IPS-18c (cell line): Measurements from ENCODE around the gene TECPR2.

ENCODE experiments used
- H3K4me3 ChIP-seq: 2 replicates; pipeline ENCODE4 v1.7.0; 2013; ENCODE audit warnings: low read depth, mild to moderate bottlenecking, low read length, moderate library complexity; ENCODE audit not compliant: insufficient read depth
- H3K9me3 ChIP-seq: one replicate; pipeline ENCODE4 v1.6.1; 2013; ENCODE audit warnings: mild to moderate bottlenecking, low read length, moderate library complexity; ENCODE audit not compliant: control insufficient read depth, insufficient read depth

The TECPR2 gene

GRCh38 chr14:102505775-102506625, 143.3 kb downstream of the TECPR2 start:
- Histone ChIP-seq H3K4me3 (no peak overlapping the region), H3K9me3 (no peaks in the 10 kb centered on the region)

GRCh38 chr14:102506626-102506925, 143.8 kb downstream of the TECPR2 start:
- Histone ChIP-seq H3K4me3 (no peak overlapping the region), H3K9me3 (no peaks in the 10 kb centered on the region)

- Histone ChIP-seq H3K9me3 (no peaks in the 10 kb centered on the region), H3K4me3 (no peak overlapping the region)
Observed at GRCh38 chr14:102507081-102507856, 144.5 kb downstream of the TECPR2 start.

- no peak overlapping the region for H3K4me3 ChIP-seq
Observed at GRCh38 chr14:102507857-102508312, 145.1 kb downstream of the TECPR2 start.

DNA sequence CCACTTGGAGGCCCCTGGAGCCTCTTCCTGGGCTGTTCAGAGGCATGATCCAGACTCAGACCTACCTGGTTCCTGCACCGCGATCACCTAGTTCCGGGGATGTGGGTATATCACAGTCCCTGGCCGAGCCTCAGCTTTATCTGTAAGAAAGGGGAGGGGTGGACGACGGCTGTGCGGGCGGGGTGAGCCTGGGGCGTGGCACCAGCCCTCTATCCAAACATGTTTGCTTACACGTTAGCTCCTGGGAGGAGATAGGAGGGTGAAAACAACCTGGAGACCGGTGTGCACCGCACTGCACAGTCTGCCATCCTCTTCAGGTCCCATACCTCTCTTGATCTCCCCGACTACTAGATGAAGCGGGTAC, 145.7 kb downstream of the TECPR2 start:
- H3K4me3 ChIP-seq = peak overlapping the region; percentile 55
- no peaks in the 10 kb centered on the region for H3K9me3 ChIP-seq

More at GRCh38 chr14:102507857-102508312, 145.1 kb downstream of the TECPR2 start:
- H3K9me3 ChIP-seq = no peaks in the 10 kb centered on the region

DNA sequence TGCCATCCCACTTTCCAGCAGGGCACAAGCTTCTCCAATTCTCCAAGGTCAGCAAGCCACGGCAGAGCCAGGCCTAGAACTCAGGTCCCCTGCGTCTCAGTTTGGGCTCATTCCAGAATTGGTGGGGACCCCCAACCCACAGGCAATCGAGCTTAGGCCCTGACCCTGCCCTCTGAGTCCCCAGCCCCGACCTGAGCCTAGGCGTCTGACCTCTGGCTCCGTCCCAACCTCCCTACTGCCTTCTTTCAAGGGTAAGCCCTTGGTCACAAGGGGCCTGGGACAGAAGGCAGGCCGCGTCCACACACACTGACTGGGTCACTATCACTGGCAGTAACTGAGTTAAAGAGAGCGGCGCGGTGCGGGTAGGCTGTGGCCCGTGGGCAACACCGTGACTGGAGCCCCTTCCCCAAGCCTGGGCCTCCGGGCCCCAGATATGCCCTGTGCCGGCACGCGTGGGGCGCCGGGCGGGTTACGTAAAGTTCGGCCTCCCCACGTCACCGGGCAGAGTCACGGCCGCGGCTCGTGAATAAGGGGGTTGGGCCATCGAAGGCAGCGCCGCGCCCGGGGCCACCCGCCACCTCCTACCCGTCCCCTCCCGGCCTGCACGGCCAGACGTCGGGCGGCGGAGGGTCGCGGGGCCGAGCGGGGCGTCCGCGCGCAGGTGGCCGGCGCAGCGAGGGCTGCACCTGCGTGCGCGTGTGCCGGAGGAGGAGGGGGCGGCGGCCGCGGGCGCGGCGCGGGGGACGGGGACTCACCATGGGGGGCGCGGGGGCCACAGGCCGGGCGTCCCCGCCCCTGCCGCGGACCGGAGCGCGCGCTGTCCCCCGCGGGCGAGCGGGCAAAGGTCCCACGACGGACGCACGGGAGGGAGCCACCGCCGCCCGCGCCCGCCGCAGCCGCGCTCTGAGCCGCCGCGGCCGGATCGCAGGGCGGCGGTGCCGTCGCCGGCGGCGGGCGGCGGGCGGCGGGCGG, 146.3 kb downstream of the TECPR2 start:
- Histone ChIP-seq H3K9me3 (no peaks in the 10 kb centered on the region), H3K4me3 (peak overlapping the region; percentile 55)

- no peaks in the 10 kb centered on the region for H3K9me3 ChIP-seq
- H3K4me3 ChIP-seq = peak within 1 kb of the TSS; percentile 84
Observed at GRCh38 chr14:102509746-102510615, 147.2 kb downstream of the TECPR2 start, which contains the start of gene ANKRD9. Gene ANKRD9 (minus strand): TSS chr14:102509776. CDS start chr14:102507889, 1,887 bp downstream.

DNA sequence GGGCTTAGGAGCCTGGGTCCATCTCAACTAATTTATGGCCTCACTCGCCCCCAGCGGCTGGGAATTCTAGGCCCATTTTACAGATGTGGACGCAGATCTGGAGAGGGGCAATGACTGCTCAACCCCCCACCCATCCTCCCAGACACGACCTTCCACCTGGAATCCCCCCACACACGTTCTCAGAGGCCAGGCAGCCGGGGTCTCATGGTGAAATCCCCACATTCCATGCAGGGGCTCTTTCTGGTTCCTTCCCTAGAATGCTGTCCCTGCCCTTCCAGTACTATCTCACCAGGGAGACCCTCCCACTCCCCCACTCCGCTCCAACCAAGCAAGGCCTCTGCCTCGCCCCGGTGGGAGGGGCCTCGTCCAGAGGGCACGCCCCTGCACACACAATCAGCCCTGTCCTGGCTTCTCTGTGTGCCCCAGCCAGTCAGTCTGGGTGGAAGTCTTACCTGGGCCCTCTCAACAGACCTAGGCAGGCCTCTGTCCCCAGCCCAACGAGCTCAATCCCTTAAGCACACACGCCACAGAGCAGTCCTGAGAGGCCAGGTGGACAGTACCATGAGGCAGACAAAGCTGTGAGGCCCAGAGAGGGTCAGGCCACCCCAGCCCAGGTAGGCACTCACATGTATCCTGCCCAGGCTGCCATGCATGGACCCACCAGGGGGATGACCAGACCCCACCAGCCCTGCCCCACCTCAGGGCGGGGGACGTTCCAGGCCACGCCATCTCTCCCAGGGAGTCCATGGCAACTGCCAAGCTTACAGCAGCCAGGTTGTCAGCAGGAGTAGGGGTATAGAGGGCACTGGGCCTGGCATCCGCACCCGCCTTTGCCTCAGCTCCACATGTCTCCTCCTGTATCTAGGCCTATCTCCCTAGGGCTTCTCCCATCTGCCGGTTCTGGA, 148.1 kb downstream of the TECPR2 start:
- Histone ChIP-seq H3K4me3 (peak overlapping the region; percentile 84), H3K9me3 (no peaks in the 10 kb centered on the region)

- Histone ChIP-seq H3K4me3 (no peak overlapping the region), H3K9me3 (no peaks in the 10 kb centered on the region)
Observed at GRCh38 chr14:102511538-102511937, 148.8 kb downstream of the TECPR2 start.

DNA sequence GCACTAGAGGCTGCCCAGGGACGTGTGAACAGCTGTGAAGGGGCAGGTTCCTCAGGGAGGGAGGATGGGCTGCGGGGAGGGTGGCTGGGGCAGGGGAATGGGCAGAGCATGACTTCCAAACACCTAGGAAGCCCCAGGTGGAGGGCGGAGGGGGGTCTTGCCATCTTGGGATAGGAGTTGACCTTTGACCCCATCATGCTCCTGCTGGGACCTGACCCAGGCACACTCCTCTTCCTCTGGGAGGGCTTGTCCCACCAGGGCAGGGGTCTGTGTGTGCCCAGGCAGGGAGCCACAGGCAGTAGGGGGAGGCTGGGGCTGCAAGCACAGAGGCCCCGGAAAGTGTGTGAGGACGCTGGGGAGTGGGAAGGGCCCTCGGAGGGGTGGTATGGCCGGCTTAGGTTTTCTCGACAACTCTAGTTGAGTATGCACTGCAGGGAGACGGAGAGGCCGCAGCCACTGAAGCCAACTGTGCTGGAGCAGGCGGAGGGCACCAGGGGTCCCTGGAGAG, 150.1 kb downstream of the TECPR2 start:
- H3K4me3 ChIP-seq = no peak overlapping the region
- no peaks in the 10 kb centered on the region for H3K9me3 ChIP-seq

DNA sequence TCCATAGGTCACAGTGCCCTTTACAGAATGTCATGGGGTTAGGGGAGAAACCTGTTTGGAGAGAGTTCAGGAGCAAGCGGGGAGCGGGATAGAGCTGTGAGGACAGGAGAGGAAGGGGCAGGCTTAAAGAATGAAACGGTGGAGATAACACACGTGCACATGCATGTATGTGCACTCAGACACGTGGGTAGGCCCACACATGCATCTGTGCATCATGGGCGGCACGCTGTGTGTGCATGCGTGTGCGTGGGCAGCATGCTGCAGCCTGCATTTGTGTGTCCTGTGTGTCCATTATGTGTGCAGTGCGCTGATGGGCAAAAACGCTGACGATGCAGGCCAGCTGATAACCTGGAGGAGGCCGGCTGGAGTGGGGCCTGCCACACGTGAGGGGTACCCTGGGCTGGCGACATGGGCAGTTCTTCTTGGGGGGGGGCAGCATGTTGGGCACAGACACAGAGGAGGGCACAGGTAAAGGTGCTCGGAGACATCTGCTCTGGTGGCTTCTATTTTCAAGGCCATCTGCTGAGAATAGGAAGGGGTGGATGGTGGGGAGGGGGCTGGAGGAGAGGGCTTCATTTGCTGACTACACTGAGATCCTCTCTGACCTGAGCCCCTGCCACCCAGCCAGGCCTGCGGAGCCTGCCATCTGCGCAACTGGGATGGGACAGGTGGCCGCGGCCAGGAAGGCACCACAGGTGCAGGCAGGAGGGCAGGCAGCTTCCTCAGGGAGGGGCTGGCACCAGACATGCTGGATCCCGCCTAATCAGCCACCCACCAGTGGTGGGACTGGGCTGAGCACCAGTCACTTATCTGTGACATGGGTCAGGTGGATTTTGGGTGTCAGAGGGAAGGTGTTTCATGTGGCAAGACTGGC, 151.4 kb downstream of the TECPR2 start:
- no peaks in the 10 kb centered on the region for H3K9me3 ChIP-seq
- no peak overlapping the region for H3K4me3 ChIP-seq

DNA sequence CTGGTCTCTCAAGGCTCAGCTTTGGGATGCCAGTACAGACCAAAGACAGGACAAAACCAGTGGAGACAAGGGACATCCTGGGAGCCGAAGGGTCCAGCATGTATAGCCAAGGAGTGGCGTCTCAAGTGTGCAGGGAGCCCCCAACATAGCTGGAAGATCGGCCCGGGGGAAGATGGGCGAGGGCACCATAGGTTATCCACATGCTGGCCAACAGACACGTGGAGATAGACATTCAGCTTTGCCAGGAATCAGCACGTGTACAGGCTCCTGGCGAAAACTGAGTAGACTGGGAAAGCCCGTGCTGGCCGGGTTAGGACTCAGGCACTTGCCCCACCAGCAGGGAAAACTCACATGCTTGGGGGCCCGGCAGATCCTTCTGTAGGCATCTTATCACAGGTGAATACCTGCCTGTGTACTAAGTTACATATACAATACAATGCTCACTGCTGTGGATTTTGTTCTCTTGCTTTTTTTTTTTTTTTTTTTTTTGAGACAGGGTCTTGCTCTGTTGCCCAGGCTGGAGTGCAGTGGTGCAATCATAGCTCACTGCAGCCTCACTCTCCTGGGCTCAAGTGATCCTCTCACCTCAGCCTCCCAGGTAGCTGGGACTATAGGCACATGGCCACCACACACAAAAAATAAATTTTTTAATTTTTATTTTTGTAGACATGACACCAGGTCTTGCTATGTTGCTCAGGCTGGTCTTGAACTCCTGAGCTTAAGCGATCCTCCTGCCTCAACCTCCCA, 152.4 kb downstream of the TECPR2 start:
- Histone ChIP-seq H3K9me3 (no peaks in the 10 kb centered on the region), H3K4me3 (no peak overlapping the region)

- Histone ChIP-seq H3K9me3 (no peaks in the 10 kb centered on the region), H3K4me3 (peak overlapping the region; percentile 68)
Observed at GRCh38 chr14:102516531-102517391, 154.0 kb downstream of the TECPR2 start.
